Mucosa of rectum (tissue), 2 donors: ENCODE measurements around the gene CRYBB3.
"Not testable (repeated sequence)": the region's sequence is repeated elsewhere in the genome, so short reads cannot be mapped to it uniquely, and the experiment has no call there.

ENCODE experiments used
- H3K27ac ChIP-seq, 2 donors: one replicate each; pipeline ENCODE4 v1.7.0; 2013; ENCODE audit warnings: inconsistent platforms in 2 of 2, low read depth in 2 of 2, low read length in 2 of 2
- H3K27me3 ChIP-seq, 2 donors: one replicate each; pipeline ENCODE4 v1.7.0; 2013; ENCODE audit warnings: low read length in 2 of 2; ENCODE audit not compliant: control insufficient read depth in 2 of 2, insufficient read depth in 2 of 2
- H3K36me3 ChIP-seq, 2 donors: one replicate each; pipeline ENCODE4 v1.7.0; 2013; ENCODE audit warnings: low read length in 2 of 2; ENCODE audit not compliant: control insufficient read depth in 2 of 2, insufficient read depth in 2 of 2
- H3K4me1 ChIP-seq, 2 donors: one replicate each; pipeline ENCODE4 v1.7.0; 2013; ENCODE audit warnings: low read length in 2 of 2, mild to moderate bottlenecking in 1 of 2; ENCODE audit not compliant: control insufficient read depth in 2 of 2, insufficient read depth in 2 of 2
- H3K4me3 ChIP-seq, 2 donors: one replicate each; pipeline ENCODE4 v1.7.0; 2013; ENCODE audit warnings: low read length in 2 of 2
- H3K9ac ChIP-seq, 2 donors: one replicate each; pipeline ENCODE4 v1.7.0; 2013; ENCODE audit warnings: low read length in 2 of 2, low read depth in 1 of 2, mild to moderate bottlenecking in 1 of 2
- H3K9me3 ChIP-seq, 2 donors: one replicate each; pipeline ENCODE4 v1.7.0; 2013; ENCODE audit warnings: low read length in 2 of 2; ENCODE audit not compliant: control insufficient read depth in 2 of 2
- donor health status: healthy.
- donor health status: Normal muscosa, but diverticular disease.

Gene CRYBB3

DNA sequence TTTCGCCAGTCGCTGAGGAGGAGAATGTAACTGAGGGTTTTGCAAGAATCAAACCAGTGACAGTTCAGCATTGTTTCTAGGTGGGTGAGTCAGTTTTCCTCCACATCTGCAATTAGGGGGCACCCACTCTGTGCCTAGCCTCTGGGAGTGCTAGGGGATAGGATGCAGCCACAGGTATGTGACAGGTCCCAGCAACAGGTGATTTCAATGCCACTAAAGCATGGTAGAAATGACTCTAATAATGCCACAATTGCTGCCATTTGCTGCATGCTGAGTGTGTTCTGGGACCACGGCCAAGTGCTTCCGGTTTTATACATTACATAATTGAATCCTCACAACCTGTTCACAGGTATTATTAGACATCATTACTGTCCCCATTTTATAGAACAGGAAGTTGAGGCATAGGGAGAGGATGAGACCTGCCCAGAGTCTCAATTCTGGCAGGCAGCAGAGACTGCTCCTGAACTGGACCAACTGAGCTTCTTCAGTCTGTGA, 20.3 kb downstream of the CRYBB3 start:
- no peak overlapping the region for H3K9ac ChIP-seq
- H3K36me3 ChIP-seq: no peaks in the 10 kb centered on the region
- no peak overlapping the region for H3K27ac ChIP-seq
- H3K4me3 ChIP-seq: no peak overlapping the region
- H3K9me3 ChIP-seq: no peaks in the 10 kb centered on the region
- H3K4me1 ChIP-seq: no peaks in the 10 kb centered on the region
- peaks cover 0 to 5% of the 10 kb centered on the region in 2 donors for H3K27me3 ChIP-seq

DNA sequence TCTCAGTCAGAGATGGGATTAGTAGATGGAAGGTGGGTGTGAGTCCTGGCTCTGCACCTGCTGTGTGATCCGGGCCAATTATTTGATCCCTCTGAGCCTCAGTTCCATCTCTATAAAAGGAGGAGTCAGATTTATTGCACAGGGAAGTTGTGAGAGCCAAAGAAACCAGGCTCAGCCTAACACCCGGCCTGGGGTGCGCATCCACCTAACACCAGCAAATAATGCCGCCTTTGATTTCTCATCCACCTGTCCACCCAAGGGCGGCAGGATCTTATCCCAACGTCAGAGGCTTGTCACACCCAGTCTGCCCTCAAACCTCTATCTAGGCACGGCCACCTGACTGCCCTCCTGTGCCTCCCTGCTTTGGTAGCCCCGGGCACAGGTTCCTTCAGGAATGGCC, 22.1 kb downstream of the CRYBB3 start:
- no peaks in the 10 kb centered on the region for H3K36me3 ChIP-seq
- no peaks in the 10 kb centered on the region for H3K4me1 ChIP-seq
- H3K4me3 ChIP-seq: no peak overlapping the region
- H3K27me3 ChIP-seq: peaks cover 0 to 7% of the 10 kb centered on the region in 2 donors
- no peaks in the 10 kb centered on the region for H3K9me3 ChIP-seq
- H3K9ac ChIP-seq: no peak overlapping the region
- no peak overlapping the region for H3K27ac ChIP-seq

DNA sequence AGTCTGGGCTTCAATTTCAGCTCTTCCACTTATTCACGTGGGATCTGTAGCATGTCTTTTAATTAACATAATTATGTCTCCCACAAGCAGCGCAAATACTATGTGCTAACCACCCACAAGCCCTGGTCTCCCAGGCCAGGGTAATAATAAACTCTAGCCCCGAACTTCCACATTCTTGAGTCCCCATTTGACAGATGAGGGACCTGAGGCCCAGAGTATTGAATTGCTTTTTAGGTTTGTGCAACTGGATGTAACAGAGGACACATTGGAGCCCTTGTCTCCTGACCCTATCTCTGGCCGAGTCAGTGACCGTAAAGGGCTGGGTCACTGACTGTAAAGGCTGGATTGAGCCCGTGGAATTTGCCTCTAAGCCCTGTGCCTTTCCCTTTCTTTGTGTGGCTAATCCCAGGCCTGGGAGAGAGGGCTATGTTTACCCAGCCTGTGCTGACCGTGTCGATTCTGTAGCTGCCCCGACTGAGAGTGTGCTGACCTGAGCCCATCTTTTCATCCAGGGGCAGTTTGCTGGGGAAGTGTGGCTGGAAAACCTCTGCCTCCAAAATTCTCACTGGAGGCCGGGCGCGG, 23.7 kb downstream of the CRYBB3 start:
- Histone ChIP-seq H3K4me3 (no peak overlapping the region), H3K36me3 (no peaks in the 10 kb centered on the region), H3K4me1 (no peaks in the 10 kb centered on the region), H3K9me3 (no peaks in the 10 kb centered on the region), H3K27me3 (peaks cover 0 to 7% of the 10 kb centered on the region in 2 donors), H3K9ac (no peak overlapping the region), H3K27ac (no peak overlapping the region)

DNA sequence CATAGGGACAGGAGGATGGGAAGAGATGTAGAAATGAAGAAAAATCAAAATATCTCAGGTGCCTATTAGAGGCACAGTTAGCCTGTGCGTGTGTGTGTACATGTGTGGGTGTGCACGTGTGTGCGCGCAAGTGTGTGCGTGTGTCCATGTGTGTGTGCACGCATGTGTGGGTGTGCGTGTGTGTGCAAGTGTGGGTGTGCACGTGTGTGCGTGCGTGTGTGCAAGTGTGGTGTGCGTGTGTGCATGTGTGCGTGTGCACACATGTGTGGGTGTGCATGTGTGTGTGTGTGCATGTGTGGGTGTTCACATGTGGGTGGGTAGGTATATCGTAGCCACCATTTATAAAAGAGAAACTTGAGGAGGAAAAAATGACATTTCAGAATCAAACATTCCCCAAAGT, 29.2 kb downstream of the CRYBB3 start:
- Histone ChIP-seq H3K9me3 (no peaks in the 10 kb centered on the region), H3K27ac (no peak overlapping the region), H3K36me3 (no peaks in the 10 kb centered on the region), H3K4me3 (no peak overlapping the region), H3K27me3 (peaks cover 0 to 2% of the 10 kb centered on the region in 2 donors), H3K4me1 (no peaks in the 10 kb centered on the region), H3K9ac (no peak overlapping the region)

DNA sequence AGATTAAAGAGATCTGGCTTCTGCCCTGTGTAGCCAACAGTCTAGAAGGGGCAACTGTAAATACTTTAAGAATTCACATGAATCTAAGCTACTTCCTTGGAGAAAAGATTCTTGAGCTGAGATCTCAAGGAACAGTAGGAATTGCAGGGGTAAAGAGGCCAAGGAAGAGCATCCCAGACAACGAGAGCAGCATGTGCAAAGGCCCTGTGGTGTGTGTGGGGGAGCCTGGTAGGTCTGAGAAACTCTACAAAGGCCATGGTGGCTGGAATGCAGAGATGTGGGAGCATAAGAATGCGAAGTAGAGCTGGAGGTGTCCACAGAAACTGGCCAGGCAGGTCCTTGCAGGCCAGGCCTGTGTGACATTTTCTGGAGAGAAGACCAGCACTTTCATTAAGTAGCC, 31.1 kb downstream of the CRYBB3 start:
- H3K4me3 ChIP-seq, H3K27me3 ChIP-seq, H3K27ac ChIP-seq, H3K4me1 ChIP-seq, H3K36me3 ChIP-seq, H3K9me3 ChIP-seq, H3K9ac ChIP-seq: not testable (repeated sequence)

DNA sequence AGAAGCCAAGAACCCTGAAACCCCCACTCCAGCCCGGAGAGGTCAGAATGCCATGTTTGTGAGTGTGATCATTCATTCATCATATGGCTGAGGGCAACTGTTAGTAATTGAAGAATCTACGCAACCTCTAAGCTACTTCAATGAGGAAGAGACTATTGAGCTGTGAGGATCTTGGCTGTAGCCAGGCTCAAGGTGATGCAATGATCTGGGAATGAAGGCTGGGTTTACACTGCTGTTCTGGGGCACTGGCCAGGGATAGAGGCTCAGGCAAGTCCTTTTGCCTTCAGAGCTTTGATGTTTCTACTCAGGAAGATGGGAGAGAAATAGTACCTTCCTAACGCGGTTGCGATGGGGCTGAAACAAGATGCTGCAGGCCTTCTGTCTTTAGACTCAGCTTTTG, 32.6 kb downstream of the CRYBB3 start:
- no peaks in the 10 kb centered on the region for H3K36me3 ChIP-seq
- H3K27me3 ChIP-seq: no peaks in the 10 kb centered on the region
- no peaks in the 10 kb centered on the region for H3K9me3 ChIP-seq
- H3K4me1 ChIP-seq: peaks cover 0 to 2% of the 10 kb centered on the region in 2 donors
- no peak overlapping the region for H3K4me3 ChIP-seq
- H3K9ac ChIP-seq: no peak overlapping the region
- H3K27ac ChIP-seq: no peak overlapping the region

DNA sequence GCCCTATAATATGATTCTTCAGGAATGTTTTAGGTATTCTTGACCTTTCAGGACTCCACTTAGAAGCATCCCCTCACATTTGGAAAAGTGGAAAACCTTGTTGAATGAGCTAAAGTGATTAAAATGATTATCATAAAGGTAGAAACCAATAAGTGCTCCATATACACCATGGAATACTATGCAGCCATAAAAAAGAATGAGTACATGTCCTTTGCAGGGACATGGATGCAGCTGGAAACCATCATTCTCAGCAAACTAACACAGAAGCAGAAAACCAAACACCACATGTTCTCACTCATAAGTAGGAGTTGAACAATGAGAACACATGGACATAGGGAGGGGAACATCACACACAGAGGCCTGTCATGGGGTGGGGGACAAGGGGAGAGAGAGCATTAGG, 34.0 kb downstream of the CRYBB3 start:
- not testable (repeated sequence) for H3K4me1 ChIP-seq, H3K27ac ChIP-seq, H3K4me3 ChIP-seq, H3K27me3 ChIP-seq, H3K9me3 ChIP-seq, H3K36me3 ChIP-seq, H3K9ac ChIP-seq

DNA sequence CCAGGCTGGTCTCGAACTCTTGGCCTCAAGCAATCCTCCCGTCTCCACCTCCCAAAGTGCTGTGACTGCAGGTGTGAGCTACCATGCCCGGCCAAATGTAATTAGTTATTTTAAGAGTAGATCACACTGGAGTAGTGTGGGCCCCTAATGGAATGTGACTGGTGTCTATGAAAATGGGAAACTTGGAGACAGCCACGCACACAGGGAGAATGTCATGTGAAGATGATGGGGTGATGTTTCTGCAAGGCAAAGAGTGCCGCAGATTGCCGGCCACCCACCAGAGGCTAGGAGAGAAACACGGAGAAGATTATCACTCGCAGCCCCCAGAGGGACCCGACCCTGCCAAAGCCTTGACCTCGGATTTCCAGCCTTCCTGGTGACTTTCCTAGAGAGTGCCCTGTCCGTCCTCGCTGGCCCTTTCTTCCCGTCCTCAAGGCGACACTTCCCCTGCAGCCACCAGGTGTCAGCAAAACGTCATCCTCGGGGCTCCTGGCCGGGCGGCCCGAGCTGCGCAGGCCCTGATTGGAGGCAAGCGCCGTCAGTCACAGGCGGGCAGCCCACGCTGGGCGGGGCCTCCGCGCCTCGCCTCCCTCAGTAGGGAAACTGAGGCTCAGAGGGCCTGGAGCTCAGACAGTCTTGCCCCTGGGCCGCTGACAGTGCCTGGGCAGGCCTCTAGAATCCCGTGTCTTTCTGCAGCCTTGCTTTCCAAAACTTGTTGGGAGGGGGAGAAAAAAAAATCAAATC, 36.1 kb downstream of the CRYBB3 start:
- Histone ChIP-seq H3K27me3 (no peaks in the 10 kb centered on the region), H3K4me3 (no peak overlapping the region), H3K36me3 (no peaks in the 10 kb centered on the region), H3K9me3 (no peaks in the 10 kb centered on the region), H3K27ac (no peak overlapping the region), H3K4me1 (peaks cover 0 to 2% of the 10 kb centered on the region in 2 donors), H3K9ac (no peak overlapping the region)

DNA sequence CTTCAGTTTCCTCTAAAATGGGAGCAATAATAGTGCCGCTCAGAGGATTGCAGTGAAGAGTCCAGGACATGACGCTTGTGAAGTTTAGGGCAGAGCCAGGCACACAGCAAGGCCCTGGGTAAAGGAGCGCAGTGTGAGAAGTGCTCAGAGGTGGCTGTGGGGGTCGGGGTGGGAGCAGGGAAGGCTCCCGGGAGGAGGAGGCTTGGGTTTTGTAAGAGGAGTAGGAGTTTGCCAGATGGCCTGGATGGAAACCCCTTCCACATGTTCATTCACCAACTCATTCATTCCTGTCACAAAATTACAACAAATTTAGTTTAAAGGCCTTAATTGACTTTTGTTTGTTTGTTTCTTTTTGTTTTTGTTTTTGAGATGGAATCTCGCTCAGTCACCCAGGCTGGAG, 36.8 kb downstream of the CRYBB3 start:
- H3K27me3 ChIP-seq: no peaks in the 10 kb centered on the region
- H3K4me1 ChIP-seq: peaks cover 0 to 2% of the 10 kb centered on the region in 2 donors
- no peak overlapping the region for H3K27ac ChIP-seq
- no peaks in the 10 kb centered on the region for H3K9me3 ChIP-seq
- no peaks in the 10 kb centered on the region for H3K36me3 ChIP-seq
- H3K4me3 ChIP-seq: no peak overlapping the region
- H3K9ac ChIP-seq: no peak overlapping the region

DNA sequence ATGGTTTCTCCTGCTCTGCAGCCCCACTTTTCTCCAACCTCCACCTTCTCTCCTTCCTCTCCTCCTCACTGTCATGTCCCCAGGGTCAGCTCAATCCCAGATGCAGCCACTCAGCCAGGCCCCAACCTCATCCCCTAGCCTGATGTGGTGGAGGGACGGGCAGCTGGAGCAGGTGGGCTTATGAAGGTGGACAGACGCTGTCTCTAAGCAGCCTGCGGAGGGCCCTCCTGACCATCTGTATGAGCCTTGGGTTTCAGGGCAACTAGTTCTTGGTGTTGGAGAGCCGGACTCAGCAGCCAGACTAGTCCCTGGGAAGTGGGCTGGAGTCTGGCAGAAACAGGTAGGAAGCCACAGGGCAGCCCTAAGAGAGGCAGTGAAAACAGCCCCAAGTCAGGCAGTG, 37.8 kb downstream of the CRYBB3 start:
- Histone ChIP-seq H3K36me3 (no peaks in the 10 kb centered on the region), H3K4me3 (no peak overlapping the region), H3K9ac (no peak overlapping the region), H3K9me3 (no peaks in the 10 kb centered on the region), H3K4me1 (peaks cover 0 to 2% of the 10 kb centered on the region in 2 donors), H3K27me3 (no peaks in the 10 kb centered on the region), H3K27ac (no peak overlapping the region)
